HG02852 (cell line): ENCODE results near the gene ARHGAP26.
A peak's percentile ranks its signal among the peaks of the same experiment; 100 is the strongest.

ENCODE experiments used
- ATAC-seq: cut with Tn5 transposase; IDR thresholded peaks from one replicate; pipeline ENCODE4 v1.9.1; 2021; ENCODE audit warnings: mild to moderate bottlenecking, moderate library complexity; ENCODE audit not compliant: unreplicated experiment

ARHGAP26 gene

GRCh38 chr5:143226872-143227271 lies 456.7 kb downstream of the ARHGAP26 start:
- ATAC-seq: no peak

DNA sequence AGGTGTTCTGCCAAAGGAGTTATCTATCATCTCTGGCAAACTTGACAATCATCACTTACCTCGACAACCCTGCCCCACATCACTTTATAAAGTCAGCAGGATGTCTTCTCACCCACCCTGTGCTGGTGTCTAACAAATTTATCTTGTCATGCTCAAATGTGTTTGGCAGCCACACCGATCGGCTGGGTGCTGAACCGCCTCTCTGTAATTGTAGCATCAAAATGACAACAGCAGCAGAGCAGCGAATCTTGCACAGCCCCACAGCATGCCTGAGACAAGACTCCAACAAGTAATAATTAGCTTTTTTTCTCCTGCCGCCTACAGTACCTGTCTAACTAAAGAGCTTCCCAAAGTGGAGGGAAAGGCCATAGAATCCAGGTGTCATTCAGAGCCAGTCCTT lies 457.1 kb downstream of the ARHGAP26 start:
- no peak for ATAC-seq

- ATAC-seq: no peak
Observed at GRCh38 chr5:143228597-143229293, 458.6 kb downstream of the ARHGAP26 start.

DNA sequence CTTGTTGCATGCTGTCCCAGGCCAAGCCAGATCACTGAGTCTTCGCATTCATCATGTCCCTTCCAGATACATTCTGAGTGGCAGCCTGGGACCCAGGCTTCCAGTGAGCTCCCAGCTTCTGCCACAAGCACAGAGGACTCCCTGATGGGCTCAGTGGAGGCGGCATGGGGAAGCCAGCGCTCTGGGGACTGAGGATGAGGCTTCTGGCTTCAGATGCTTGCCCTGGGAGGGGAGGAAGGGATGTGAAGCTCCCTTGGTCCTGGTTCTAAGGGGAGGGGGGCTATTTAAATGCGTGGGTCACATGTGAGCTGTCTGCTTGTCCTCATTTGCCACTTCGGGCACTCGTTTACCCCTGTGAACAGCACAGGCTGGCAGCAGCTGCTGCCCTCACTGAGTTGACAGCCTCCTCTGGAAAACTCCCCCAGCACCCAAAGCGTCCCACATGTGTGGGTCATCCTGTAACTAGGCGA lies 459.3 kb downstream of the ARHGAP26 start:
- peak; percentile 41 for ATAC-seq

- peak; percentile 91 for ATAC-seq
Observed at GRCh38 chr5:143229896-143230675, 459.9 kb downstream of the ARHGAP26 start.

DNA sequence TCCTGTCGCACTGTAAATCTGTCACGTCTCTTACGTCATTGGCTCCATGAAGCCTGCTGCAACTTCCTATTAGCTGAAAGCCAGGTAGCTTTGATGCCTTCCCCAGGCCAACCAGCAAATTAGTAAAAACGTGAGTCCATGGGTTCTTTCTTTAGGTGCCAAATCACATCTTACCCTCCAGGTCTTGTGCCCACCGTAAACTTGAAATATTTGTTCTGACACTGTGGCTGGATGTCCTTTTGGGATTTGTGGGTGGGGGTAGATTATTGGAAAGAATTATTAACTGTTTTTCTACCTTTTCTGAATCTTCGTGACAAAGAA lies 460.5 kb downstream of the ARHGAP26 start:
- no peak for ATAC-seq

DNA sequence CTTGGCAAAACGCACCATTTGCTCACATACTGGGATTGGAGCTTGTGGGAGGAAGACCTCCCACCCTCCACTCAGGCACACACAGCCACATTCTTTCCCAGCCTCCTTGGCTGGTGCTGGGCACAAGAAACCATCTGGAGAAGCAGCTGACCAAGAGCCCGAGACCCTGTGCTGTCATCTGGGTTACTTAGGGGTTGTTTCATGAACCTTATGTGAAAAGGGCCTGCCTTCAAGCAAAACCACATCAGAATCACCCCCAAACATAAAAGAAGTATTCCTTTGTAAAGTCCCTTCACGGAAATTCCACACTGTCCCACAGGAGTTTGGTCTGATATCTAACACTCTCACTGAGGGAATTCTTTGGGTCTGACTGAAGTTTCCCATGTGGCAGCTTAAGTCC lies 461.2 kb downstream of the ARHGAP26 start:
- ATAC-seq: no peak

- ATAC-seq: no peak
Observed at GRCh38 chr5:143231973-143232812, 462.0 kb downstream of the ARHGAP26 start.

GRCh38 chr5:143233031-143233430 lies 462.9 kb downstream of the ARHGAP26 start:
- ATAC-seq: no peak

DNA sequence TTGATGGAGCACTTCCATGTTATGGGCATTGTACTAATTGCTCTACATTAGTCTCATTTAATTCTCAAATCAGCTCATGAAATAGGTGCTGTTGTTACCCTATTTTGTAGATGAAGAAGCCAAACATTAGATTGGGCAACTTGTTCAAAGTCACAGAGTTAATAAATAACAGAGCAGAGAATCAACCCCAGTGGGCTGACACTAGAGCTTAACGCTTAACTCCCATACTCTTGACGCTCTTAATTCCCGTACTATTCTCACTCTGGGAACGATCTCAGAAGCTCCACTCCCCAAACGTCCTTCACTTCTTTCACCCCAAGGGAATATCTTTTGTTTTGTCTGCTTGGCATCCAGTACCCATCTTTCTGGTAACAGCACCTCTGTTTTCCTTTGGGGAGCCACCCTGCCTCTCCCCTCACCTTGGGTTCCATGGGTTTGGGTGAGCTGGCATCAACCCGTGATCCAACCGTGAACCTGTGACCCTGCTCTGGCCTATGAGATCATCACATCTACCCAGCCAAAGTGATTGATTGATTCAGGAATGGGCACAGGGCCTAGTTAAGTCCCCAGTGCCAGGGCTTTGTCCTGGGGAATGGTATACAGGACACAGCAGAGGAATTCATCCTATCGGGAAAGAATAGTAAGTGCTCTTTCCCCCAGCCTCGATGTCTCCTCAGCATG lies 464.1 kb downstream of the ARHGAP26 start:
- ATAC-seq: no peak

GRCh38 chr5:143235423-143235822 lies 465.2 kb downstream of the ARHGAP26 start:
- no peak for ATAC-seq

DNA sequence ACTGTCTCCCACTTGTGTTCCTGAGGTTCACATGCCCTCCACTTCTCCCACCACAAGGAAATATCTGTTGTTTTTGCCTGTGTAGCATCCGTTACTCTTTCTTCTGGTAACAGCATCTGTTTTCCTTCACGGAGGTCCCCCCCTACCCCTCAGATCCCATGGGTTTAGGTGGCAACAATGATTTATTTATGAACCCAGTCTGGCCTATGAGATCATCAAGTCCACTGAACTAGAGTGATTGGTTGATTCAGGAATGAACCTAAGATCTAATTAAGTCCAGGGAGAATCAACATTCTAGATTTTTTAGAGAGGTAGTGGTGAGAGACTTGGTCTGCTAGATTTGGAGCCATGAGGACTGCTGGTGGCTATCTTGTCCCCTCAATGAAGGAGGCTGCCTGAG lies 466.5 kb downstream of the ARHGAP26 start:
- ATAC-seq: no peak

DNA sequence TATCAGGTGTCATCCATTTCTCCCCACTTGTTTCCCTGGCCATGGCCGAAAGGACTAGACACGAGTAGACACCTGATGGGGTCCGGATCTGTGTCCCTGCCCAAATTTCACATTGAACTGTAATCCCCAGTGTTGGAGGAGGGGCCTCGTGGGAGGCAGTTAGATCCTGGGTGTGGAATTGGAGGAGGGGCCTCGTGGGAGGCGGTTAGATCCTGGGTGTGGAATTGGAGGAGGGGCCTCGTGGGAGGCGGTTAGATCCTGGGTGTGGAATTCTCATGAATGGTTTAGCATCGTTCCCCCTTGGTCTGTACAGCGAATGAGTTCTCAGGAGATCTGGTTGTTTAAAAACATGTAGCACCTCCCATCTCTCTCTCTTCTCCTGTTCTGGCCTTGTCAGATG lies 467.5 kb downstream of the ARHGAP26 start:
- ATAC-seq: no peak

DNA sequence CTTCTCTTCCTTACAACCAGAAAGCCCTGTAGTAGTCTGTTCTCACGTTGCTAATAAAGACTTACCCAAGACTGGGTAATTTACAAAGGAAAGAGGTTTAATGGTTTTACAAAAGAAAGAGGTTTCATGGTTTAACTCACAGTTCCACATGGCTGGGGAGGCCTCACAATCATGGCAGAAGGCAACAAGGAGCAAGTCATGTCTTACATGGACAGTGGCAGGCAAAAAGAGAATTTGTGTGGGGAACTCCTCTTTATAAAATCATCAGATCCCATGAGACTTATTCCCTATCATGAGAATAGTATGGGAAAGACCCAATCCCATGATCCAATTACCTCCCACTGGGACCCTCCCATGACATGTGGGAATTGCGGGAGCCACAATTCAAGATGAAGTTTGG lies 468.4 kb downstream of the ARHGAP26 start:
- ATAC-seq: no peak

- ATAC-seq: no peak
Observed at GRCh38 chr5:143239882-143240518, 469.8 kb downstream of the ARHGAP26 start.

- ATAC-seq: no peak
Observed at GRCh38 chr5:143241892-143242291, 471.7 kb downstream of the ARHGAP26 start.

- ATAC-seq: no peak
Observed at GRCh38 chr5:143243103-143243502, 472.9 kb downstream of the ARHGAP26 start.

- ATAC-seq: no peak
Observed at GRCh38 chr5:143244000-143244736, 474.0 kb downstream of the ARHGAP26 start.

DNA sequence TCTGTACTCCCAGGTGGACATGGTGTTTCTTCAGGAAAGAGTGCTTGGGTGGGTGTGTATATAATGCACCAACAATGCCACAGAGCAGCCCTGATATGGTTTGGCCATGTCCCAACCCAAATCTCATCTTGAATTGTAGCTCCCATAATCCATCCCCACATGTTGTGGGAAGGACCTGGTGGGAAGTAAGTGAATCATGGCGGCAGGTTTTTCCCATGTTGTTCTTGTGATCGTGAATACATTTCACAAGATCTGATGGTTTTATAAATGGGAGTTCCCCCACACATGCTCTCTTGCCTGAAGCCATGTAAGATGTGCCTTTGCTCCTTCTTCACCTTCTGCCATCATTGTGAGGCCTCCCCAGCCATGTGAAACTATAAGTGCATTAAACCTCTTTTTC lies 474.8 kb downstream of the ARHGAP26 start:
- ATAC-seq: no peak
